H9 (cell line): ENCODE results near the gene TMEM38A. TPM values are rescaled to one million over a fixed set of nuclear protein-coding genes. Genes with fewer than 3 reads are reported as not detected.

Source experiments
- DNase-seq: peaks from one replicate; pipeline ENCODE4 v3.0.0-alpha.2; 2017
- H2AFZ ChIP-seq: one replicate; pipeline ENCODE4 v1.6.1; 2013; ENCODE audit warnings: mild to moderate bottlenecking, low read length, control low read depth, moderate library complexity
- H2AK5ac ChIP-seq: 2 replicates; pipeline ENCODE4 v1.6.1; 2013; ENCODE audit warnings: low read length, control low read depth, mixed read lengths; ENCODE audit not compliant: insufficient read length
- H2BK120ac ChIP-seq: one replicate; pipeline ENCODE4 v1.6.1; 2013; ENCODE audit warnings: low read depth, mild to moderate bottlenecking, low read length, control low read depth, inconsistent platforms; ENCODE audit not compliant: poor library complexity, severe bottlenecking
- H2BK12ac ChIP-seq: 2 replicates; pipeline ENCODE4 v1.6.1; 2013; ENCODE audit warnings: low read length, control low read depth, mixed read lengths, low read depth; ENCODE audit not compliant: insufficient read length
- H2BK15ac ChIP-seq: 2 replicates; pipeline ENCODE4 v1.6.1; 2013; ENCODE audit warnings: low read depth, low read length, control low read depth
- H2BK20ac ChIP-seq: one replicate; pipeline ENCODE4 v1.6.1; 2013; ENCODE audit warnings: low read depth, mild to moderate bottlenecking, low read length, control low read depth, inconsistent platforms; ENCODE audit not compliant: poor library complexity, severe bottlenecking
- H2BK5ac ChIP-seq: 2 replicates; pipeline ENCODE4 v1.6.1; 2013; ENCODE audit warnings: low read length, control low read depth, mixed read lengths; ENCODE audit not compliant: insufficient read length
- H3K14ac ChIP-seq: 2 replicates; pipeline ENCODE4 v1.6.1; 2013; ENCODE audit warnings: low read length, control low read depth; ENCODE audit not compliant: insufficient read depth
- H3K18ac ChIP-seq: 2 replicates; pipeline ENCODE4 v1.6.1; 2013; ENCODE audit warnings: low read depth, mild to moderate bottlenecking, mixed read lengths, low read length, control low read depth; ENCODE audit not compliant: insufficient read length
- H3K23ac ChIP-seq: 2 replicates; pipeline ENCODE4 v1.6.1; 2013; ENCODE audit warnings: low read length, control low read depth, mixed read lengths, low read depth; ENCODE audit not compliant: insufficient read length
- H3K23me2 ChIP-seq: 2 replicates; pipeline ENCODE4 v1.6.1; 2013; ENCODE audit warnings: low read depth, mild to moderate bottlenecking, mixed read lengths, low read length, control low read depth; ENCODE audit not compliant: insufficient read length, poor library complexity, severe bottlenecking
- H3K27ac ChIP-seq: 2 replicates; pipeline ENCODE4 v1.5.1; 2013; ENCODE audit warnings: low read length, control low read depth, mixed read lengths, low read depth; ENCODE audit not compliant: insufficient read length
- H3K27me3 ChIP-seq: 2 replicates; pipeline ENCODE4 v1.6.1; 2013; ENCODE audit warnings: low read length, control low read depth, inconsistent platforms; ENCODE audit not compliant: insufficient read depth
- H3K4ac ChIP-seq: 2 replicates; pipeline ENCODE4 v1.6.1; 2013; ENCODE audit warnings: low read depth, mild to moderate bottlenecking, control low read depth, inconsistent platforms, low read length, moderate library complexity
- H3K4me1 ChIP-seq: 2 replicates; pipeline ENCODE4 v1.6.1; 2013; ENCODE audit warnings: low read length, control low read depth, inconsistent platforms; ENCODE audit not compliant: insufficient read depth
- H3K4me2 ChIP-seq: 2 replicates; pipeline ENCODE4 v1.6.1; 2013; ENCODE audit warnings: low read length, control low read depth, mixed read lengths; ENCODE audit not compliant: insufficient read length, insufficient read depth
- H3K56ac ChIP-seq: 2 replicates; pipeline ENCODE4 v1.6.1; 2013; ENCODE audit warnings: low read depth, mild to moderate bottlenecking, mixed read lengths, low read length, control low read depth; ENCODE audit not compliant: insufficient read length
- H3K79me1 ChIP-seq: 2 replicates; pipeline ENCODE4 v1.6.1; 2013; ENCODE audit warnings: low read depth, mild to moderate bottlenecking, moderate library complexity, low read length, control low read depth, inconsistent platforms; ENCODE audit not compliant: insufficient read depth, poor library complexity, severe bottlenecking
- H3K79me2 ChIP-seq: 2 replicates; pipeline ENCODE4 v1.6.1; 2013; ENCODE audit warnings: low read length, control low read depth, inconsistent platforms; ENCODE audit not compliant: insufficient read depth
- H3K9ac ChIP-seq: 2 replicates; pipeline ENCODE4 v1.6.1; 2013; ENCODE audit warnings: low read length, control low read depth, mixed read lengths; ENCODE audit not compliant: insufficient read length; ENCODE audit errors: extremely low read depth
- H3K9me3 ChIP-seq: one replicate; pipeline ENCODE4 v1.6.1; 2013; ENCODE audit warnings: low read depth, low read length, inconsistent platforms; ENCODE audit not compliant: control insufficient read depth
- H3T11ph ChIP-seq: one replicate; pipeline ENCODE4 v1.6.1; 2013; ENCODE audit warnings: mild to moderate bottlenecking, low read length, control low read depth, inconsistent platforms
- H4K20me1 ChIP-seq: one replicate; pipeline ENCODE4 v1.6.1; 2013; ENCODE audit not compliant: control insufficient read depth, insufficient read length, insufficient read depth
- H4K5ac ChIP-seq: 2 replicates; pipeline ENCODE4 v1.6.1; 2013; ENCODE audit warnings: low read depth, mild to moderate bottlenecking, mixed read lengths, low read length, control low read depth; ENCODE audit not compliant: insufficient read length
- H4K8ac ChIP-seq: replicated peaks from 2 replicates; pipeline ENCODE4 v1.6.1; 2013; ENCODE audit warnings: low read length, control low read depth, mixed read lengths, low read depth; ENCODE audit not compliant: insufficient read length
- H4K91ac ChIP-seq: 2 replicates; pipeline ENCODE4 v1.6.1; 2013; ENCODE audit warnings: low read depth, mild to moderate bottlenecking, moderate library complexity, mixed read lengths, low read length, control low read depth; ENCODE audit not compliant: insufficient read length
- H3K27ac Mint-ChIP-seq, 3 experiments: 2 replicates in 2 of 3; 3 replicates in 1 of 3; pipeline ENCODE4 v1.8.0; 2020 to 2021; ENCODE audit warnings: mixed read lengths in 3 of 3, mild to moderate bottlenecking in 1 of 3, moderate library complexity in 1 of 3
- H3K27me3 Mint-ChIP-seq: 2 replicates; pipeline ENCODE4 v1.8.0; 2021; ENCODE audit warnings: low read depth, mild to moderate bottlenecking, moderate library complexity, mixed read lengths
- H3K36me3 Mint-ChIP-seq, 3 experiments: 2 replicates in 2 of 3; 3 replicates in 1 of 3; pipeline ENCODE4 v1.8.0; 2020 to 2021; ENCODE audit warnings: low read depth in 3 of 3, mixed read lengths in 3 of 3; ENCODE audit not compliant: insufficient read depth in 1 of 3
- H3K4me1 Mint-ChIP-seq, 2 experiments: 2 replicates each; pipeline ENCODE4 v1.8.0; 2020; ENCODE audit warnings: mixed read lengths in 2 of 2
- H3K4me3 Mint-ChIP-seq, 2 experiments: 2 replicates in 1 of 2; 3 replicates in 1 of 2; pipeline ENCODE4 v1.8.0; 2020 to 2021; ENCODE audit warnings: mild to moderate bottlenecking in 2 of 2, mixed read lengths in 2 of 2, moderate library complexity in 1 of 2
- H3K9me3 Mint-ChIP-seq, 2 experiments: 2 replicates in 1 of 2; 3 replicates in 1 of 2; pipeline ENCODE4 v1.8.0; 2020; ENCODE audit warnings: mild to moderate bottlenecking in 2 of 2, mixed read lengths in 2 of 2, moderate library complexity in 1 of 2
- WGBS: extraction: QIAGEN DNeasy Blood & Tissue Kit; methylation state at CpG from one replicate; pipeline ENCODE4 v1.1.7; 2013; ENCODE audit warnings: missing lambda C conversion rate, low lambda C conversion rate, mixed read lengths; ENCODE audit not compliant: insufficient read length; ENCODE audit errors: extremely low coverage; 5-methylcytosine and 5-hydroxymethylcytosine counted together
- total RNA-seq: library from RNA; stranded (reverse); gene quantifications from 2 replicates; pipeline ENCODE4 v1.2.1, GENCODE V29; 2021
- TF ChIP-seq, protein P1 (sequence below): fragments of 200-600 bp; sonication (generic); conservative IDR thresholded peaks from 3 replicates; pipeline ENCODE4 v1.8.0; 2021; ENCODE audit warnings: antibody characterized with exemption, mild to moderate bottlenecking

Gene TMEM38A
- total RNA-seq, 1 experiment from 2014 or later: 7.4 TPM

DNA sequence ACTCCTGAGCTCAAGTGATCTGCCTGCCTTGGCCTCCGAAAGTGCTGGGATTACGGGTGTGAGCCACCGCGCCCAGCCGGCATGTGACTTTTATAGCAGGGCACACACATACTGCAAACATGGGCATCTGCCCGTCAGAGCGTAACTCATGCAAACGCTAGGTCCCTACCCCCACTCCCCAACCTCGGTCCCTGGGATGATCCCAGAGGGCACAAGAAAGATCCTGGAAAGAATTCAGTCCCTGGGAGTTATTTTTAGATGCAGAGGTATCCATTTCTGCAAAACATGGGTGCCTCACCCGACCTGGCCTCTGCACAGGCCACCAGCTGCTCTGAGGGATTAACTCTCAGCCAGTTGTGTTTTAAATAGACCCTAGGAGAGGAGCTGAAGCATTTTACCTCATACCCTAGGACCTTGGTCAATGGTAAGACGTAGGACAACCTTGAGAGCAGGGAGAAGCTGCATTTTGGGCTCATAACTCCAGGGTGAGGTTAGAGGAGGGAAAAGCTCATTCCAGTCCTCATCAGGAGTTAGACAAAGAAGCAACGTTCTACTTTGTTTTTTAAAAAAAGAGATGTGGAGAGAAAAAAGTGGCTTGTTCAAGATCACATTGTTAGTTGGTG, 10.8 kb downstream of the TMEM38A start:
- no peaks in the 10 kb centered on the region for H3K4me1 ChIP-seq
- no peak overlapping the region for H2BK20ac ChIP-seq
- no peak overlapping the region for H3K4ac ChIP-seq
- no peak overlapping the region for H2AK5ac ChIP-seq
- H3K23me2 ChIP-seq: no peaks in the 10 kb centered on the region
- no peak overlapping the region for H2BK120ac ChIP-seq
- H2BK12ac ChIP-seq: no peak overlapping the region
- H3K4me1 Mint-ChIP-seq: peaks cover 5 to 7% of the 10 kb centered on the region in 2 experiments; a peak in 2 of 4 replicates
- no peaks in the 10 kb centered on the region for H4K20me1 ChIP-seq
- H3K79me1 ChIP-seq: no peaks in the 10 kb centered on the region
- H2AFZ ChIP-seq: no peak overlapping the region
- H3K14ac ChIP-seq: no peak overlapping the region
- no peak overlapping the region for H3K23ac ChIP-seq
- H3K56ac ChIP-seq: no peak overlapping the region
- no peak overlapping the region for H4K8ac ChIP-seq
- no CpG with 5 or more reads among the region's 12 CpGs for WGBS
- H4K91ac ChIP-seq: no peak overlapping the region
- H3K9me3 ChIP-seq: no peaks in the 10 kb centered on the region
- no peak overlapping the region for H2BK5ac ChIP-seq
- no peak overlapping the region; a peak in 1 of 5 replicates for H3K4me3 Mint-ChIP-seq
- H3K27me3 Mint-ChIP-seq: no peaks in the 10 kb centered on the region
- DNase-seq: no peak
- no peaks in the 10 kb centered on the region for H3K9me3 Mint-ChIP-seq
- H3K4me2 ChIP-seq: no peak overlapping the region
- H3K79me2 ChIP-seq: no peaks in the 10 kb centered on the region
- no peak overlapping the region for H3K9ac ChIP-seq
- H3K27ac ChIP-seq: no peak overlapping the region
- no peak overlapping the region for H3K18ac ChIP-seq
- peak overlapping the region in 2 of 3 experiments; percentile 14 to 92; a peak in 4 of 7 replicates for H3K27ac Mint-ChIP-seq
- no peak overlapping the region for H3T11ph ChIP-seq
- H3K36me3 Mint-ChIP-seq: peaks cover 0 to 1% (median 1%) of the 10 kb centered on the region in 3 experiments; a peak in 3 of 7 replicates
- no peak overlapping the region for H4K5ac ChIP-seq
- H2BK15ac ChIP-seq: no peak overlapping the region
- no peaks in the 10 kb centered on the region for H3K27me3 ChIP-seq
- TF ChIP-seq, protein P1, sequence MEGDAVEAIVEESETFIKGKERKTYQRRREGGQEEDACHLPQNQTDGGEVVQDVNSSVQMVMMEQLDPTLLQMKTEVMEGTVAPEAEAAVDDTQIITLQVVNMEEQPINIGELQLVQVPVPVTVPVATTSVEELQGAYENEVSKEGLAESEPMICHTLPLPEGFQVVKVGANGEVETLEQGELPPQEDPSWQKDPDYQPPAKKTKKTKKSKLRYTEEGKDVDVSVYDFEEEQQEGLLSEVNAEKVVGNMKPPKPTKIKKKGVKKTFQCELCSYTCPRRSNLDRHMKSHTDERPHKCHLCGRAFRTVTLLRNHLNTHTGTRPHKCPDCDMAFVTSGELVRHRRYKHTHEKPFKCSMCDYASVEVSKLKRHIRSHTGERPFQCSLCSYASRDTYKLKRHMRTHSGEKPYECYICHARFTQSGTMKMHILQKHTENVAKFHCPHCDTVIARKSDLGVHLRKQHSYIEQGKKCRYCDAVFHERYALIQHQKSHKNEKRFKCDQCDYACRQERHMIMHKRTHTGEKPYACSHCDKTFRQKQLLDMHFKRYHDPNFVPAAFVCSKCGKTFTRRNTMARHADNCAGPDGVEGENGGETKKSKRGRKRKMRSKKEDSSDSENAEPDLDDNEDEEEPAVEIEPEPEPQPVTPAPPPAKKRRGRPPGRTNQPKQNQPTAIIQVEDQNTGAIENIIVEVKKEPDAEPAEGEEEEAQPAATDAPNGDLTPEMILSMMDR: no peak
